Spleen (tissue), 11 donors: ENCODE results near the gene TARBP1. TPM values are rescaled to one million over a fixed set of nuclear protein-coding genes. Genes with fewer than 3 reads are reported as not detected.
A peak's percentile ranks its signal among the peaks of the same experiment; 100 is the strongest.

Source experiments
- DNase-seq: peaks from one replicate; pipeline ENCODE4 v3.0.0-alpha.2; 2020
- H3K27ac ChIP-seq, 8 donors: fragments of 200-600 bp; sonication (generic) in 7 of 8; 1 replicate in 4 of 8; 2 replicates in 4 of 8; pipeline versions ENCODE4 v1.5.0 to v1.8.0; 2016 to 2021; ENCODE audit warnings: inconsistent platforms in 4 of 8, mild to moderate bottlenecking in 4 of 8, moderate library complexity in 1 of 8
- H3K27me3 ChIP-seq, 7 donors: fragments of 200-600 bp; sonication (generic) in 6 of 7; replicated peaks in 1 of 7; 1 replicate in 4 of 7; 2 replicates in 3 of 7; pipeline versions ENCODE4 v1.5.0 to v1.8.0; 2016 to 2021; ENCODE audit warnings: inconsistent platforms in 3 of 7, mild to moderate bottlenecking in 1 of 7
- H3K36me3 ChIP-seq, 6 donors: fragments of 200-600 bp; sonication (generic) in 5 of 6; 1 replicate in 4 of 6; 2 replicates in 2 of 6; pipeline versions ENCODE4 v1.5.0 to v1.8.0; 2016 to 2021; ENCODE audit warnings: inconsistent platforms in 2 of 6
- H3K4me1 ChIP-seq, 6 donors: fragments of 200-600 bp; sonication (generic) in 5 of 6; 1 replicate in 3 of 6; 2 replicates in 3 of 6; pipeline versions ENCODE4 v1.5.0 to v1.8.0; 2016 to 2021; ENCODE audit warnings: inconsistent platforms in 3 of 6
- H3K4me3 ChIP-seq, 8 donors: fragments of 200-600 bp; sonication (generic) in 7 of 8; 1 replicate in 4 of 8; 2 replicates in 4 of 8; pipeline versions ENCODE4 v1.5.0 to v1.8.0; 2016 to 2021; ENCODE audit warnings: inconsistent platforms in 4 of 8, mild to moderate bottlenecking in 4 of 8, moderate library complexity in 2 of 8
- H3K9me3 ChIP-seq, 8 donors: fragments of 200-600 bp; sonication (generic) in 7 of 8; 1 replicate in 4 of 8; 2 replicates in 4 of 8; pipeline versions ENCODE4 v1.5.0 to v1.8.0; 2016 to 2021; ENCODE audit warnings: inconsistent platforms in 4 of 8
- CTCF ChIP-seq, 11 experiments: fragments of 200-600 bp in 7 of 11; fragments of 450-650 bp in 4 of 11; sonication (generic) in 4 of 11; IDR thresholded peaks in 8 of 11; conservative IDR thresholded peaks in 3 of 11; 1 replicate in 7 of 11; 2 replicates in 4 of 11; pipeline versions ENCODE4 v1.4.0 to v1.8.0; 2016 to 2021; ENCODE audit warnings: antibody characterized with exemption in 11 of 11, inconsistent platforms in 4 of 11, mild to moderate bottlenecking in 1 of 11
- POLR2A ChIP-seq, 3 donors: fragments of 450-650 bp; IDR thresholded peaks; one replicate each; pipeline ENCODE4 v1.5.1; 2017; ENCODE audit warnings: antibody characterized with exemption in 3 of 3, mild to moderate bottlenecking in 1 of 3
- POLR2AphosphoS5 ChIP-seq, 3 donors: sonication (generic); formaldehyde crosslinking; IDR thresholded peaks; one replicate each; pipeline ENCODE4 v1.5.1; 2017; ENCODE audit warnings: antibody characterized with exemption in 3 of 3
- WGBS, 5 donors: extraction: QIAGEN DNeasy Blood & Tissue Kit in 3 of 5; methylation state at CpG; one replicate each; pipeline versions ENCODE4 v1.1.5 to v1.1.7; 2013 to 2018; 5-methylcytosine and 5-hydroxymethylcytosine counted together
- intact Hi-C: fragments of 100-400 bp; cut with DNase I; formaldehyde crosslinking; loops from one replicate; pipeline ENCODE4 v1.15.0; 2023; ENCODE audit warnings: low total_unique reads
- polyA plus RNA-seq, 3 donors: library from polyadenylated mRNA; stranded (reverse); fragments of 200-250 nt; gene quantifications; one replicate each; pipeline ENCODE4 v1.2.1, GENCODE V29; 2013
- total RNA-seq, 7 donors: library from RNA; depleted of rRNA in 3 of 7; stranded (reverse); fragments of >200 nt in 3 of 7; fragmentation: NEBNext Ultra II Directional in 4 of 7; extraction: Animal tissue kit (Norgen Biotek cat#: 25700) in 4 of 7; gene quantifications; one replicate each; pipeline versions ENCODE4 v1.1.0 to v1.2.1, GENCODE V29; 2016 to 2021
- donor health status: healthy with polysubstance abuse.
- donor health status: DM: no; HTN: no; CAD: no; lungs with moderate emphysema.
- donor health status: DM: no; HTN: no; CAD: no.
- donor health status: Bipolar disorder and iron deficiency.
- donor health status: healthy.
- donor health status: DM: no; HTN: no; CAD: no.
- donor health status: DM: yes; HTN: yes; CAD: no.

Gene TARBP1
- total and polyA plus RNA-seq, 10 donors, result 27.1 to 99.7 (median 40.3) TPM

GRCh38 chr1:234475167-234475793 lies 3.7 kb downstream of the TARBP1 start:
- DNase-seq, result no peak
- no peak overlapping the region for H3K4me3 ChIP-seq
- H3K4me1 ChIP-seq, result peaks cover 12 to 70% (median 48%) of the 10 kb centered on the region in 6 donors
- TF ChIP-seq POLR2A (IDR thresholded peaks at IDR 0.05), result no peak
- H3K27ac ChIP-seq, result no peak overlapping the region
- WGBS, 5 donors, result 54 to 68% (median 62%) methylated on average over 10 to 12 of the region's 12 CpGs
- intact Hi-C loops, result no loop called here
- no peaks in the 10 kb centered on the region for H3K9me3 ChIP-seq
- no peaks in the 10 kb centered on the region for H3K27me3 ChIP-seq
- peaks cover 0 to 6% (median 0%) of the 10 kb centered on the region in 6 donors for H3K36me3 ChIP-seq

GRCh38 chr1:234474375-234474774 lies 4.6 kb downstream of the TARBP1 start:
- H3K4me3 ChIP-seq, result no peak overlapping the region
- H3K27ac ChIP-seq, result no peak overlapping the region
- no peak for DNase-seq
- intact Hi-C loops, result no loop called here
- no peaks in the 10 kb centered on the region for H3K27me3 ChIP-seq
- TF ChIP-seq POLR2A (IDR thresholded peaks at IDR 0.05) (no peak), CTCF (IDR thresholded peaks at IDR 0.05 in 8 of 11, conservative IDR thresholded peaks at IDR 0.05 in 3 of 11) (no peak), POLR2AphosphoS5 (IDR thresholded peaks at IDR 0.05) (no peak)
- H3K4me1 ChIP-seq, result peaks cover 11 to 63% (median 45%) of the 10 kb centered on the region in 6 donors
- no peaks in the 10 kb centered on the region for H3K9me3 ChIP-seq
- H3K36me3 ChIP-seq, result peaks cover 0 to 12% (median 0%) of the 10 kb centered on the region in 6 donors
- WGBS, 5 donors, result 49 to 68% (median 60%) methylated on average over 2 of the region's 2 CpGs

GRCh38 chr1:234473118-234473517 lies 5.9 kb downstream of the TARBP1 start:
- no peak for DNase-seq
- Histone ChIP-seq H3K27ac (peak overlapping the region in 4 of 8 donors; percentile 19 to 52 (median 30)), H3K36me3 (peaks cover 0 to 14% (median 0%) of the 10 kb centered on the region in 6 donors), H3K4me1 (peaks cover 8 to 58% (median 41%) of the 10 kb centered on the region in 6 donors), H3K27me3 (no peaks in the 10 kb centered on the region), H3K9me3 (no peaks in the 10 kb centered on the region), H3K4me3 (no peak overlapping the region)
- intact Hi-C loops, result no loop called here
- TF ChIP-seq POLR2AphosphoS5 (IDR thresholded peaks at IDR 0.05) (no peak), POLR2A (IDR thresholded peaks at IDR 0.05) (no peak), CTCF (IDR thresholded peaks at IDR 0.05 in 8 of 11, conservative IDR thresholded peaks at IDR 0.05 in 3 of 11) (no peak)
- WGBS, 5 donors, result 17 to 33% (median 23%) methylated on average over 3 of the region's 3 CpGs

DNA sequence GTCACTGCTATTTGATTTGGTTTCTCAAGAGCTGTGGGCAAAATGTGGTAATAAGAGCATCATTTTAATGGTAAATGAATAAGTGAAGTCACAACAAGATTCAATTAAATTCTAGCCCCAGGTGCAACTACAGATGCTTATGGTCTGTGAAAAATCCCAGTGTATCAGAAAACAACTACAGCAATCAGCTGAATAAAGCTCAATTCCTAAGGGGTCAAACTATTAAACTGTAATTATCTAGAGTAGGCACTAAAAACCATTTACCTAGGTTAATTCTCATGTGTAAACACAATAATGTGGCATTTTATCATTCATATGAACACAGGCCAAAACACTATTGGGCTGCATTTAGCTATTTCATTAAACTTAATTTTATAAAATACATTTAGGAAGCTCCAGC lies 9.6 kb downstream of the TARBP1 start:
- H3K4me3 ChIP-seq, result no peak overlapping the region
- peaks cover 7 to 21% (median 14%) of the 10 kb centered on the region in 6 donors for H3K4me1 ChIP-seq
- H3K27ac ChIP-seq, result no peak overlapping the region
- peaks cover 0 to 47% (median 15%) of the 10 kb centered on the region in 6 donors for H3K36me3 ChIP-seq
- no peaks in the 10 kb centered on the region for H3K9me3 ChIP-seq
- intact Hi-C loops, result no loop called here
- DNase-seq, result no peak
- TF ChIP-seq CTCF (IDR thresholded peaks at IDR 0.05 in 8 of 11, conservative IDR thresholded peaks at IDR 0.05 in 3 of 11), result no peak
- TF ChIP-seq POLR2AphosphoS5 (IDR thresholded peaks at IDR 0.05), result no peak
- no peak for TF ChIP-seq POLR2A (IDR thresholded peaks at IDR 0.05)
- H3K27me3 ChIP-seq, result no peaks in the 10 kb centered on the region
